ENCODE data around the gene IGF1R. TPM values are rescaled to one million over a fixed set of nuclear protein-coding genes. Genes with fewer than 3 reads are reported as not detected.

Gene IGF1R
- total RNA-seq, 1 donor from 2014 or later: 131 TPM

DNA sequence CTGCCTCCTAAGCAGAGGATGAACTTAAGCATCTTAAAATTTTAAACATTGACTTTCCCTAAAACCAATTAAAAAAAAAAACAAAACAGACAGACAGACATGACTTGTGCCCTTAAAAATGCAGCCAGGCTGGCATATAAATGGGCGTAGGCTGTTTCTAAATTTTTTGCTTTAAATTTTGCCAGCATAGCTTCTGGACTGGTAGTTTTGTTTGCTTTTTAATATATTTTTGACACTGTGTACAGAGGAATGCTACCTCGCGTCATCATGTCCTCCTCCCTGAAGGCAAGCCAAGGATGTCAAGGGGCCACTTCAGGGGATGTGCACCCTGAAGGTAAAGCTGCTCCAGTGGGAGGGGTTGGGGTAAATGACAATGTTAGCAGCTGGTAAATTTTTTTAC is 224.4 kb downstream of the IGF1R start:
- DNase-seq (ENCODE audit: low spot score): no peak
- Mint-ChIP-seq H3K4me1 (ENCODE audit: unreplicated experiment) (peaks cover 18% of the 10 kb centered on the region), H3K4me3 (ENCODE audit: unreplicated experiment) (no peak overlapping the region), H3K27ac (ENCODE audit: unreplicated experiment) (no peak overlapping the region), H3K9me3 (ENCODE audit: unreplicated experiment) (no peaks in the 10 kb centered on the region), H3K36me3 (ENCODE audit: low read depth, unreplicated experiment) (no peaks in the 10 kb centered on the region), H3K27me3 (ENCODE audit: unreplicated experiment) (peaks cover 1% of the 10 kb centered on the region)
- TF ChIP-seq, protein P1, sequence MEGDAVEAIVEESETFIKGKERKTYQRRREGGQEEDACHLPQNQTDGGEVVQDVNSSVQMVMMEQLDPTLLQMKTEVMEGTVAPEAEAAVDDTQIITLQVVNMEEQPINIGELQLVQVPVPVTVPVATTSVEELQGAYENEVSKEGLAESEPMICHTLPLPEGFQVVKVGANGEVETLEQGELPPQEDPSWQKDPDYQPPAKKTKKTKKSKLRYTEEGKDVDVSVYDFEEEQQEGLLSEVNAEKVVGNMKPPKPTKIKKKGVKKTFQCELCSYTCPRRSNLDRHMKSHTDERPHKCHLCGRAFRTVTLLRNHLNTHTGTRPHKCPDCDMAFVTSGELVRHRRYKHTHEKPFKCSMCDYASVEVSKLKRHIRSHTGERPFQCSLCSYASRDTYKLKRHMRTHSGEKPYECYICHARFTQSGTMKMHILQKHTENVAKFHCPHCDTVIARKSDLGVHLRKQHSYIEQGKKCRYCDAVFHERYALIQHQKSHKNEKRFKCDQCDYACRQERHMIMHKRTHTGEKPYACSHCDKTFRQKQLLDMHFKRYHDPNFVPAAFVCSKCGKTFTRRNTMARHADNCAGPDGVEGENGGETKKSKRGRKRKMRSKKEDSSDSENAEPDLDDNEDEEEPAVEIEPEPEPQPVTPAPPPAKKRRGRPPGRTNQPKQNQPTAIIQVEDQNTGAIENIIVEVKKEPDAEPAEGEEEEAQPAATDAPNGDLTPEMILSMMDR (IDR thresholded peaks at IDR 0.05; ENCODE audit: unreplicated experiment): no peak

DNA sequence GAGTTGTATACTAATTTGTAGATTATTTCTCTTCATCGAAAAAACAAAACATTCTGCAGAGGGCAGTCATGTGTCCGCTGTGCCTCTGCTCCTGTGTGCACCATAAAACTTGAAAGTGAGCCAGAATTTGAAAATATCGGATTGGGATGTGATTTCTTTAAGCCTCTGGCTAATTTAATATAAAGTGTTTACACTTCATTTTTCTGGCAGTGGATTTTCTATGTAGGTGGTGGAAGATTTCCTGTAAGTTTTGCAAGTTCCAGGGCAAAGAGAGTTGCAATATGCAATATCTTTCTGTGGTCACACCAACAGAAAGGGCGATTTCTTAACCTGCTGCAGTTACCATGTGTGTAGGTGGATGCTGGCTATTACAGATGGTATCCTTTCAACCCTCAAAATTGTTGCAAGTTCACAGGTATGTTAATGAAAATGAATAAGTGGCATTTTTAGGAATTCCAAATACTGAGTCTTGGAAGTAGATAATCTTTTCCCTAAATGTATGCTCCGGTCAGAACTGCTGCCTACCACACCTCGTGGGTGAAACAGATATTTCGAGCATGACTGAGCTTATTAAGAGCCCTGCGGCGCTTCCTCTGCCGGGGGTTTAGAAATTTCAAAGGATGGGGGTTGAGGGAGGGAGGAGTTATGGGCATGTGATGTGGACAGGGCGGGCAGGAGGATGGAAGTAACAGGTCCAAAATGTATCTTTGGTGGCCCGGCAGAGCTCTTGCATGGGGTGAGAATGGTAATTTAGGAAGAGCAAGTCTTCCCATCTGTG is 225.3 kb downstream of the IGF1R start:
- no peak for DNase-seq (ENCODE audit: low spot score)
- Mint-ChIP-seq H3K9me3 (ENCODE audit: unreplicated experiment) (no peaks in the 10 kb centered on the region), H3K27ac (ENCODE audit: unreplicated experiment) (no peak overlapping the region), H3K4me1 (ENCODE audit: unreplicated experiment) (peaks cover 18% of the 10 kb centered on the region), H3K36me3 (ENCODE audit: low read depth, unreplicated experiment) (no peaks in the 10 kb centered on the region), H3K27me3 (ENCODE audit: unreplicated experiment) (peaks cover 1% of the 10 kb centered on the region), H3K4me3 (ENCODE audit: unreplicated experiment) (no peak overlapping the region)
- TF ChIP-seq, protein P1 (IDR thresholded peaks at IDR 0.05; ENCODE audit: unreplicated experiment): no peak

DNA sequence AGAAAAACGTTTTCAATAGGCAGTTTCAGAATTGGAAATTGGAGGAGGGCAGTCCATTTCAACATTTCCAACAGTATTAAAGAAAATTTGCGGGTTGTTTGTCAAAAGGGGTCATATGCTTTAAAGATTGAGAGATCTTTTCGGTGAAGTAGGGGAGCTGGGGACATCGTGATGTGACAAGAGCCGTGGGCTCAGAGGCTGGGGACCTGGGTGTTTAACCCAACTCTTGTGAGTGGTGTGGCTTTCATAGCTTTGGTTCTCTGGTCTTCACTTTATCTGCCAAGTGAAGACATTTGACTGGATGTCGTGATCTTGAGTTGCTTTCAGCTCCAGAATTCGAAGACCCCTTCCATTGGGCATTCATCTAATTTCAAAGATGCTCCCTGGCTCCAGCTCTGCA is 226.0 kb downstream of the IGF1R start:
- no peak overlapping the region for H3K27ac Mint-ChIP-seq (ENCODE audit: unreplicated experiment)
- H3K27me3 Mint-ChIP-seq (ENCODE audit: unreplicated experiment): peaks cover 1% of the 10 kb centered on the region
- H3K4me3 Mint-ChIP-seq (ENCODE audit: unreplicated experiment): no peak overlapping the region
- H3K9me3 Mint-ChIP-seq (ENCODE audit: unreplicated experiment): no peaks in the 10 kb centered on the region
- H3K36me3 Mint-ChIP-seq (ENCODE audit: low read depth, unreplicated experiment): no peaks in the 10 kb centered on the region
- H3K4me1 Mint-ChIP-seq (ENCODE audit: unreplicated experiment): peaks cover 18% of the 10 kb centered on the region
- TF ChIP-seq, protein P1 (IDR thresholded peaks at IDR 0.05; ENCODE audit: unreplicated experiment): no peak
- no peak for DNase-seq (ENCODE audit: low spot score)

DNA sequence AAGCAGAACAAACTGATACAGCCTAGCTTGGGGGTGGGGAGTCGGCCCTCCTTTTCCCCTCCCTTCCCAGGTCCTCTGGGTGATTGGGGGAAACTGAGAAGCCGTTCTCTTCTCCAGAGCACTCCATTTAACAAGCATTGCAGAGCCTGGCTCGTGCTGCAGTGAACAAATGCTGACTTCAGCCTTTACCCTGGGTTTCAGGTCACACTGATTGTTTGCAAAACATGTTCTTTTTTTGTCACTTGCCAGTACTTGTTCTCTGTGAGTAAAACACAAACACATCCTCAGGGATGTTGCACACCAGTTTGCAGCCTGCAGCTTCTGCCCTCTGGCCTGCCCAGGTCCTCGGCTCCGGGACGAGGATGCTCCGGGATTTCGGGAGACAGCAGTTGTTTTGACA is 226.4 kb downstream of the IGF1R start:
- Mint-ChIP-seq H3K4me3 (ENCODE audit: unreplicated experiment) (no peak overlapping the region), H3K4me1 (ENCODE audit: unreplicated experiment) (peaks cover 18% of the 10 kb centered on the region), H3K27ac (ENCODE audit: unreplicated experiment) (no peak overlapping the region), H3K36me3 (ENCODE audit: low read depth, unreplicated experiment) (no peaks in the 10 kb centered on the region), H3K9me3 (ENCODE audit: unreplicated experiment) (no peaks in the 10 kb centered on the region), H3K27me3 (ENCODE audit: unreplicated experiment) (peaks cover 1% of the 10 kb centered on the region)
- no peak for DNase-seq (ENCODE audit: low spot score)
- TF ChIP-seq, protein P1 (IDR thresholded peaks at IDR 0.05; ENCODE audit: unreplicated experiment): no peak

DNA sequence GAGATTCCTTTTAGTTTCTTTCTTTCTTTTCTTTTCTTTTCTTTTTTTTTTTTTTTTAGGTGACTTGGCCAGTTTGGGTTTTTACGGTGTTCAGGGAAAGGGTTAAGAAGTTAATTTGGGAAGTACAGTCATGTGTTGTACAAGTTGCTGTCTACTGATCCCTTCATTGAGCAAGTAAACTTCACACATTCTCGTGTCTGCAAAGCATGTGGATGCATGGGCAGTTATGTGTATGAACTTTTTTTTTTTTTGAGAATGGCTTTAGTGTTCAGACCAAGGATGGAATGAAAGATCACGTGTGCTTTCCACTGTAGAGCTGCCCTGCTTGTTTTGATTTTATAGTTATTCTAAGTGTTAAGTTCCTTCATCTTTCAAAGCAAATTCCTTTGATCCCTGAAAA is 227.0 kb downstream of the IGF1R start:
- Mint-ChIP-seq H3K27ac (ENCODE audit: unreplicated experiment) (no peak overlapping the region), H3K4me1 (ENCODE audit: unreplicated experiment) (peaks cover 14% of the 10 kb centered on the region), H3K4me3 (ENCODE audit: unreplicated experiment) (no peak overlapping the region), H3K9me3 (ENCODE audit: unreplicated experiment) (no peaks in the 10 kb centered on the region), H3K36me3 (ENCODE audit: low read depth, unreplicated experiment) (no peaks in the 10 kb centered on the region), H3K27me3 (ENCODE audit: unreplicated experiment) (peaks cover 1% of the 10 kb centered on the region)
- no peak for DNase-seq (ENCODE audit: low spot score)
- TF ChIP-seq, protein P1 (IDR thresholded peaks at IDR 0.05; ENCODE audit: unreplicated experiment): no peak

Measured in endothelial cell (in vitro differentiated cells).